ENCODE data around the gene BRI3BP. TPM values are rescaled to one million over a fixed set of nuclear protein-coding genes. Genes with fewer than 3 reads are reported as not detected.
"Not testable (repeated sequence)": the region's sequence is repeated elsewhere in the genome, so short reads cannot be mapped to it uniquely, and the experiment has no call there.

BRI3BP gene
- total RNA-seq, 2 experiments from 2014 or later: 24.1 to 24.9 TPM

- intact Hi-C loops (cut with micrococcal nuclease): no loop called here
- Mint-ChIP-seq H3K27ac (no peak overlapping the region), H3K36me3 (peaks cover 36% of the 10 kb centered on the region), H3K4me1 (ENCODE audit: low read depth) (no peaks in the 10 kb centered on the region), H3K9me3 (no peaks in the 10 kb centered on the region), H3K4me3 (no peak overlapping the region), H3K27me3 (no peaks in the 10 kb centered on the region)
- ChIA-PET CTCF (no interaction called here), POLR2A (no interaction called here)
- DNase-seq: no peak
Measured at GRCh38 chr12:124980098-124980892, 13.2 kb upstream of the BRI3BP start.

- H3K9me3 Mint-ChIP-seq, H3K4me3 Mint-ChIP-seq, POLR2A ChIA-PET, DNase-seq, H3K27me3 Mint-ChIP-seq, H3K27ac Mint-ChIP-seq, CTCF ChIA-PET: not testable (repeated sequence)
- peaks cover 15% of the 10 kb centered on the region for H3K36me3 Mint-ChIP-seq
- intact Hi-C loops (cut with micrococcal nuclease): loop anchor here (5.0 kb wide), 1 partner anchor 125 kb away; the partner anchor contains the start of gene SCARB1
- peaks cover 20% of the 10 kb centered on the region for H3K4me1 Mint-ChIP-seq (ENCODE audit: low read depth)
Measured at GRCh38 chr12:124986876-124987275, 6.6 kb upstream of the BRI3BP start.

GRCh38 chr12:124992874-124993625 lies 395 bp upstream of the BRI3BP start:
- intact Hi-C loops (cut with micrococcal nuclease): loop anchor here (1.0 kb wide), 2 partner anchors 56 to 72 kb away; partner anchors contain the start of gene AACS
- Mint-ChIP-seq H3K27ac (peak overlapping the region; percentile 90), H3K4me3 (peak overlapping the region; percentile 79)

GRCh38 chr12:124994437-124994975 lies 1.1 kb downstream of the BRI3BP start:
- Mint-ChIP-seq H3K4me3 (peak overlapping the region; percentile 89), H3K36me3 (peaks cover 5% of the 10 kb centered on the region), H3K4me1 (ENCODE audit: low read depth) (peaks cover 22% of the 10 kb centered on the region), H3K27ac (peak overlapping the region; percentile 81), H3K27me3 (no peaks in the 10 kb centered on the region), H3K9me3 (no peaks in the 10 kb centered on the region)
- POLR2A ChIA-PET: interaction anchor here (1.0 to 1.5 kb wide), 2 partner anchors 70 to 80 kb away, joined by 3 read pairs; partner anchors contain the start of genes AACS and UBC
- CTCF ChIA-PET: interaction anchor here (1.2 to 3.7 kb wide), 2 partner anchors 54 to 88 kb away, joined by 4 to 27 read pairs; no protein-coding TSS in a partner anchor
- intact Hi-C loops (cut with micrococcal nuclease): no loop called here
- DNase-seq: peak; percentile 25

More at GRCh38 chr12:124992874-124993625, 395 bp upstream of the BRI3BP start:
- peaks cover 29% of the 10 kb centered on the region for H3K4me1 Mint-ChIP-seq (ENCODE audit: low read depth)
- peak; percentile 94 for DNase-seq
- H3K27me3 Mint-ChIP-seq: no peaks in the 10 kb centered on the region
- no peaks in the 10 kb centered on the region for H3K9me3 Mint-ChIP-seq
- peaks cover 4% of the 10 kb centered on the region for H3K36me3 Mint-ChIP-seq
- POLR2A ChIA-PET: interaction anchor here (1.0 to 1.3 kb wide), 2 partner anchors 53 to 75 kb away, joined by 3 read pairs; no protein-coding TSS in a partner anchor
- CTCF ChIA-PET: interaction anchor here (0.8 to 3.7 kb wide), 4 partner anchors 8 to 71 kb away, joined by 3 to 27 read pairs (median 3); no protein-coding TSS in a partner anchor

- Mint-ChIP-seq H3K27me3 (no peaks in the 10 kb centered on the region), H3K36me3 (peaks cover 5% of the 10 kb centered on the region), H3K4me1 (ENCODE audit: low read depth) (peaks cover 22% of the 10 kb centered on the region), H3K27ac (no peak overlapping the region), H3K9me3 (no peaks in the 10 kb centered on the region), H3K4me3 (peak overlapping the region; percentile 89)
- POLR2A ChIA-PET: interaction anchor here (1.0 to 1.5 kb wide), 2 partner anchors 70 to 81 kb away, joined by 3 read pairs; partner anchors contain the start of genes AACS and UBC
- no peak for DNase-seq
- intact Hi-C loops (cut with micrococcal nuclease): no loop called here
- CTCF ChIA-PET: interaction anchor here (1.2 to 3.7 kb wide), 2 partner anchors 55 to 88 kb away, joined by 4 to 27 read pairs; no protein-coding TSS in a partner anchor
Measured at GRCh38 chr12:124995200-124995961, 1.9 kb downstream of the BRI3BP start.

- Mint-ChIP-seq H3K27ac (no peak overlapping the region), H3K4me3 (no peak overlapping the region), H3K4me1 (ENCODE audit: low read depth) (peaks cover 15% of the 10 kb centered on the region), H3K36me3 (peaks cover 5% of the 10 kb centered on the region), H3K27me3 (no peaks in the 10 kb centered on the region), H3K9me3 (no peaks in the 10 kb centered on the region)
- no peak for DNase-seq
- ChIA-PET POLR2A (no interaction called here), CTCF (no interaction called here)
- intact Hi-C loops (cut with micrococcal nuclease): no loop called here
Measured at GRCh38 chr12:124998705-124999104, 5.3 kb downstream of the BRI3BP start.

- no peak overlapping the region for H3K27ac Mint-ChIP-seq
- CTCF ChIA-PET: interaction anchor here (1.0 kb wide), 1 partner anchor 8 kb away, joined by 3 read pairs; the partner anchor contains the start of gene BRI3BP
- no peaks in the 10 kb centered on the region for H3K9me3 Mint-ChIP-seq
- intact Hi-C loops (cut with micrococcal nuclease): no loop called here
- DNase-seq: no peak
- H3K4me1 Mint-ChIP-seq (ENCODE audit: low read depth): no peaks in the 10 kb centered on the region
- no peaks in the 10 kb centered on the region for H3K27me3 Mint-ChIP-seq
- no peak overlapping the region for H3K4me3 Mint-ChIP-seq
- POLR2A ChIA-PET: no interaction called here
- H3K36me3 Mint-ChIP-seq: peaks cover 7% of the 10 kb centered on the region
Measured at GRCh38 chr12:125001636-125002035, 8.2 kb downstream of the BRI3BP start.

- Mint-ChIP-seq H3K27ac (no peak overlapping the region), H3K36me3 (peaks cover 8% of the 10 kb centered on the region), H3K4me3 (no peak overlapping the region), H3K9me3 (no peaks in the 10 kb centered on the region), H3K27me3 (no peaks in the 10 kb centered on the region), H3K4me1 (ENCODE audit: low read depth) (peaks cover 4% of the 10 kb centered on the region)
- intact Hi-C loops (cut with micrococcal nuclease): no loop called here
- ChIA-PET POLR2A (no interaction called here), CTCF (no interaction called here)
- no peak for DNase-seq
Measured at GRCh38 chr12:125003021-125003420, 9.6 kb downstream of the BRI3BP start.

GRCh38 chr12:125004621-125005020 lies 11.2 kb downstream of the BRI3BP start:
- CTCF ChIA-PET: no interaction called here
- H3K36me3 Mint-ChIP-seq: peaks cover 6% of the 10 kb centered on the region
- no peaks in the 10 kb centered on the region for H3K9me3 Mint-ChIP-seq
- intact Hi-C loops (cut with micrococcal nuclease): no loop called here
- H3K27me3 Mint-ChIP-seq: no peaks in the 10 kb centered on the region
- DNase-seq: no peak
- H3K27ac Mint-ChIP-seq: no peak overlapping the region
- no peak overlapping the region for H3K4me3 Mint-ChIP-seq
- peaks cover 4% of the 10 kb centered on the region for H3K4me1 Mint-ChIP-seq (ENCODE audit: low read depth)
- POLR2A ChIA-PET: no interaction called here

- Mint-ChIP-seq H3K27me3 (no peaks in the 10 kb centered on the region), H3K27ac (no peak overlapping the region), H3K36me3 (peaks cover 6% of the 10 kb centered on the region), H3K4me3 (no peak overlapping the region), H3K9me3 (no peaks in the 10 kb centered on the region), H3K4me1 (ENCODE audit: low read depth) (peaks cover 4% of the 10 kb centered on the region)
- ChIA-PET POLR2A (no interaction called here), CTCF (no interaction called here)
- intact Hi-C loops (cut with micrococcal nuclease): no loop called here
- DNase-seq: no peak
Measured at GRCh38 chr12:125005652-125006051, 12.2 kb downstream of the BRI3BP start.

GRCh38 chr12:125006365-125006764 lies 12.9 kb downstream of the BRI3BP start:
- Mint-ChIP-seq H3K27me3 (no peaks in the 10 kb centered on the region), H3K4me1 (ENCODE audit: low read depth) (peaks cover 4% of the 10 kb centered on the region), H3K27ac (no peak overlapping the region), H3K4me3 (no peak overlapping the region), H3K9me3 (no peaks in the 10 kb centered on the region), H3K36me3 (peaks cover 6% of the 10 kb centered on the region)
- intact Hi-C loops (cut with micrococcal nuclease): no loop called here
- CTCF ChIA-PET: no interaction called here
- DNase-seq: no peak
- POLR2A ChIA-PET: no interaction called here
